ENCODE data around the gene ECHDC3.

Gene ECHDC3

DNA sequence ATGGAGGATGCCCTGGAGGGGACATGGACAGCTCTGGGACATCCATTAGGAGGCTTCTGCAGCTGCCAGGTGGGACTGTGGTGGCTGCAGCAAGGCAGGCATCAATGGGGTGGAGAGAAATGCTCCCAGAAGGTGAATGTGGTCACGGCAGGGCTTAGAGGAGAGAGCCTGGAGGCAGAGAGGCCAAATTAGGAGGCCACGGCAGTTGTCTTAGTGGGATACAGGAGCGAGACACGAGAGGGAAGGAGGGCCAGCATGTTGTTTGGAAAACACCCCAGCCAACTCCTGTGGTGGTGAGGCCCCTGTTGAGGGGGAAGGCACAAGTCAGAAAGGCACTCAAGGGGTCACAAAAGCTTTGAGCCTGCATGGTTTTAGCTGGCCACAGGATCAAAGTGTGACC is 14.6 kb upstream of the ECHDC3 start:
- TF ChIP-seq EZH2 (IDR thresholded peaks at IDR 0.05; ENCODE audit: borderline replicate concordance, low read length) (no peak), CTCF (IDR thresholded peaks at IDR 0.05; ENCODE audit: low read length) (no peak)

DNA sequence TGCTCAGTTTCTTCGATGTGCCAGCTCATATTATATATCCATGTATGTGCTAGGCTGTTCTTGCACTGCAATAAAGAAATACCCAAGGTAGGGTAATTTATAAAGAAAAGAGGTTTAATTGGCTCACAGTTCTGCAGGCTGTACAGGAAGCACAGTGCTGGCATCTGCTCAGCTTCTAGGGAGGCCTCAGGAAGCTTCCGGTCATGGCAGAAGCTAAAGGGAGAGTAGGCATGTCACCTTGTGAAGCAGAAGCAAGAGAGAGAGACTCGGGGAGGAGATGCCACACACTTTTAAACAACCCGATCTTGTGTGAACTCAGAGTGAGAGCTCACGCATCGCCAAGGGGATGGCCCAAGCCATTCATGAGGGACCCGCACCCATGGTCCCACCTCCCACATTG is 13.8 kb upstream of the ECHDC3 start:
- Histone ChIP-seq H2AFZ (ENCODE audit: low read length) (no peak overlapping the region), H3K4me2 (ENCODE audit: low read length) (no peak overlapping the region), H3K4me3 (ENCODE audit: low read depth, low read length, poor library complexity, severe bottlenecking) (no peak overlapping the region), H3K27ac (ENCODE audit: low read depth, low read length, poor library complexity, severe bottlenecking) (no peak overlapping the region), H3K9ac (ENCODE audit: low read length) (no peak overlapping the region), H3K4me1 (ENCODE audit: insufficient read depth, low read length, severe bottlenecking) (peaks cover 5% of the 10 kb centered on the region), H3K9me3 (ENCODE audit: low read length) (no peaks in the 10 kb centered on the region), H3K9me2 (ENCODE audit: low read depth, low read length) (no peaks in the 10 kb centered on the region), H3K36me3 (ENCODE audit: insufficient read depth, low read length) (no peaks in the 10 kb centered on the region; the same call in 1 of the 2 replicates), H3F3A (ENCODE audit: insufficient read depth, low read length) (no peaks in the 10 kb centered on the region), H3K79me2 (ENCODE audit: insufficient read depth, low read length) (no peaks in the 10 kb centered on the region), H3K27me3 (ENCODE audit: insufficient read depth, low read length) (no peaks in the 10 kb centered on the region), H4K20me1 (ENCODE audit: insufficient read depth, low read length) (no peaks in the 10 kb centered on the region)
- TF ChIP-seq CTCF (IDR thresholded peaks at IDR 0.05; ENCODE audit: low read length) (no peak), EZH2 (IDR thresholded peaks at IDR 0.05; ENCODE audit: borderline replicate concordance, low read length) (no peak)

More for the DNA sequence above, 14.6 kb upstream of the ECHDC3 start:
- Histone ChIP-seq H3K9me3 (ENCODE audit: low read length) (no peaks in the 10 kb centered on the region), H3K36me3 (ENCODE audit: insufficient read depth, low read length) (no peaks in the 10 kb centered on the region; the same call in 1 of the 2 replicates), H3K4me2 (ENCODE audit: low read length) (no peak overlapping the region), H4K20me1 (ENCODE audit: insufficient read depth, low read length) (no peaks in the 10 kb centered on the region), H3K79me2 (ENCODE audit: insufficient read depth, low read length) (no peaks in the 10 kb centered on the region), H2AFZ (ENCODE audit: low read length) (no peak overlapping the region), H3K27ac (ENCODE audit: low read depth, low read length, poor library complexity, severe bottlenecking) (no peak overlapping the region), H3K9ac (ENCODE audit: low read length) (no peak overlapping the region), H3K27me3 (ENCODE audit: insufficient read depth, low read length) (no peaks in the 10 kb centered on the region), H3K4me1 (ENCODE audit: insufficient read depth, low read length, severe bottlenecking) (peaks cover 5% of the 10 kb centered on the region), H3K9me2 (ENCODE audit: low read depth, low read length) (no peaks in the 10 kb centered on the region), H3F3A (ENCODE audit: insufficient read depth, low read length) (no peaks in the 10 kb centered on the region), H3K4me3 (ENCODE audit: low read depth, low read length, poor library complexity, severe bottlenecking) (no peak overlapping the region)

DNA sequence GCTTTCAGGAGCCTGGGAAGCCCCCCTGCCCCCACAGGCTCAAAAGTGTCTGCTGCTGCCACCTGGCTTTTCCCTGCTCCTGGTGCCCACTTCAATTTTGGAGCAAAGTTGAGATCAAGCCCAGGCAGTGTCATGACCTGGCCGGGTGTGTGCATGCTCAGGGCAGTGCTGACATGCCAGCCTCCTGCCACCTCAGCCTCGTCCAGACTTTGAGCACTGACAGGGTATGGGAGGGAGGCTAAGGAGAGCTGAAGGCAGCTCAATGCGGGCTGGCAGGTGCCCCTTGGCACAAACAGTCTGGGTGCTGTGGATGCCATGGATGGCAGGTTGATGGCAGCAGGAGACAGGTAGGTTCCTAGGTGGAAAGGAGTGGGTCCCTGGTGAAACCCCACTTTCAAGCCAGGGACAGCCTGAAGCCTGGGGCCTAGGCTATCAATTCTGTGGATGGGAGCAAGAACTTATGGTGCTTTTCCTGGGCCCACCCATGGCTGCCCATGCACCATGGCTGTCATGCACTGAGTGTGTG is 12.3 kb upstream of the ECHDC3 start:
- Histone ChIP-seq H3K79me2 (ENCODE audit: insufficient read depth, low read length) (no peaks in the 10 kb centered on the region), H3K36me3 (ENCODE audit: insufficient read depth, low read length) (no peaks in the 10 kb centered on the region; the same call in 1 of the 2 replicates), H3K27me3 (ENCODE audit: insufficient read depth, low read length) (no peaks in the 10 kb centered on the region), H3K27ac (ENCODE audit: low read depth, low read length, poor library complexity, severe bottlenecking) (no peak overlapping the region), H3K4me2 (ENCODE audit: low read length) (no peak overlapping the region), H2AFZ (ENCODE audit: low read length) (no peak overlapping the region), H3F3A (ENCODE audit: insufficient read depth, low read length) (no peaks in the 10 kb centered on the region), H3K9ac (ENCODE audit: low read length) (no peak overlapping the region), H4K20me1 (ENCODE audit: insufficient read depth, low read length) (no peaks in the 10 kb centered on the region), H3K9me3 (ENCODE audit: low read length) (no peaks in the 10 kb centered on the region), H3K4me3 (ENCODE audit: low read depth, low read length, poor library complexity, severe bottlenecking) (no peak overlapping the region), H3K9me2 (ENCODE audit: low read depth, low read length) (no peaks in the 10 kb centered on the region), H3K4me1 (ENCODE audit: insufficient read depth, low read length, severe bottlenecking) (peaks cover 4% of the 10 kb centered on the region)
- no peak for TF ChIP-seq EZH2 (IDR thresholded peaks at IDR 0.05; ENCODE audit: borderline replicate concordance, low read length)
- TF ChIP-seq CTCF (IDR thresholded peaks at IDR 0.05; ENCODE audit: low read length), result no peak

Measured in OCI-LY1 (cell line).